Keratinocyte (primary cell): Measurements from ENCODE around the gene OLFML2A. TPM values are rescaled to one million over a fixed set of nuclear protein-coding genes. Genes with fewer than 3 reads are reported as not detected.

ENCODE experiments used
- DNase-seq: peaks from one replicate; pipeline ENCODE4 v3.0.0-alpha.2; 2011; ENCODE audit warnings: low read depth, missing footprints, low spot score
- FAIRE-seq: peaks from 2 replicates; lab custom pipeline; 2011; peaks lifted over from hg19 to GRCh38; lab: Jason Lieb, UNC
- H2AFZ ChIP-seq: 2 replicates; pipeline ENCODE4 v1.6.0; 2012; ENCODE audit warnings: low read length, control low read depth, inconsistent platforms; ENCODE audit not compliant: control insufficient read depth
- H3K27ac ChIP-seq: 2 replicates; pipeline ENCODE4 v1.5.1; 2011; ENCODE audit warnings: low read length; ENCODE audit not compliant: control insufficient read depth, insufficient read depth
- H3K27me3 ChIP-seq: 3 replicates; pipeline ENCODE4 v1.6.0; 2011; ENCODE audit warnings: low read length; ENCODE audit not compliant: control insufficient read depth, insufficient read depth; ENCODE audit errors: extremely low read depth
- H3K36me3 ChIP-seq, 2 experiments: 2 replicates in 1 of 2; 3 replicates in 1 of 2; pipeline ENCODE4 v1.5.1; 2011; ENCODE audit warnings: low read length in 2 of 2, mild to moderate bottlenecking in 1 of 2; ENCODE audit not compliant: control insufficient read depth in 2 of 2, insufficient read depth in 2 of 2; ENCODE audit errors: extremely low read depth in 1 of 2
- H3K4me1 ChIP-seq: 3 replicates; pipeline ENCODE4 v1.5.1; 2011; ENCODE audit warnings: low read length; ENCODE audit not compliant: control insufficient read depth, insufficient read depth; ENCODE audit errors: extremely low read depth
- H3K4me2 ChIP-seq: 3 replicates; pipeline ENCODE4 v1.6.0; 2011; ENCODE audit warnings: low read depth, low read length; ENCODE audit not compliant: control insufficient read depth, insufficient read depth; ENCODE audit errors: extremely low read depth
- H3K4me3 ChIP-seq, 3 experiments: fragments of 200-600 bp in 1 of 3; sonication (generic) in 1 of 3; 2 replicates in 2 of 3; 3 replicates in 1 of 3; pipeline ENCODE4 v1.5.1; 2011 to 2016; ENCODE audit warnings: low read length in 3 of 3, mild to moderate bottlenecking in 3 of 3, control low read depth in 2 of 3, inconsistent platforms in 1 of 3, low read depth in 1 of 3, mixed read lengths in 1 of 3, mixed run types in 1 of 3, moderate library complexity in 1 of 3; ENCODE audit not compliant: control insufficient read depth in 2 of 3, insufficient read depth in 2 of 3; ENCODE audit errors: extremely low read depth in 1 of 3
- H3K79me2 ChIP-seq: 2 replicates; pipeline ENCODE4 v1.6.0; 2012; ENCODE audit warnings: low read length; ENCODE audit not compliant: control insufficient read depth, insufficient read depth
- H3K9ac ChIP-seq: 3 replicates; pipeline ENCODE4 v1.6.0; 2011; ENCODE audit warnings: low read length; ENCODE audit not compliant: control insufficient read depth, insufficient read depth; ENCODE audit errors: extremely low read depth
- H3K9me1 ChIP-seq: 3 replicates; pipeline ENCODE4 v1.6.0; 2011; ENCODE audit warnings: low read length; ENCODE audit not compliant: control insufficient read depth, insufficient read depth; ENCODE audit errors: extremely low read depth
- H3K9me3 ChIP-seq: 2 replicates; pipeline ENCODE4 v1.5.1; 2012; ENCODE audit warnings: low read depth, low read length; ENCODE audit not compliant: control insufficient read depth
- H4K20me1 ChIP-seq: 3 replicates; pipeline ENCODE4 v1.6.0; 2011; ENCODE audit warnings: low read length; ENCODE audit not compliant: control insufficient read depth, insufficient read depth; ENCODE audit errors: extremely low read depth
- CTCF ChIP-seq, 3 experiments: IDR thresholded peaks in 1 of 3; conservative IDR thresholded peaks in 1 of 3; optimal IDR thresholded peaks in 1 of 3; 2 replicates in 2 of 3; 3 replicates in 1 of 3; pipeline versions ENCODE3 to v1.5.1; 2011; ENCODE audit warnings: low read length in 3 of 3, mild to moderate bottlenecking in 3 of 3, moderate library complexity in 2 of 3, control low read depth in 1 of 3, inconsistent platforms in 1 of 3; ENCODE audit not compliant: insufficient read depth in 2 of 3; ENCODE audit errors: extremely low read depth in 1 of 3
- EZH2 ChIP-seq: IDR thresholded peaks from one replicate; pipeline ENCODE4 v1.6.1; 2012; ENCODE audit warnings: inconsistent platforms, mild to moderate bottlenecking, low read length, moderate library complexity
- dilution Hi-C: fragments of 300-500 bp; cut with MboI; formaldehyde crosslinking; loops from one replicate; pipeline ENCODE4 v1.7.0; 2020; ENCODE audit warnings: low sequenced_read_pairs; ENCODE audit not compliant: extremely low pct_ligation_motif_present
- polyA plus RNA-seq, 5 experiments: library from polyadenylated mRNA; depleted of rRNA in 3 of 5; stranded (reverse) in 3 of 5; stranded (forward) in 1 of 5; unstranded in 1 of 5; fragments of >200 nt; gene quantifications; 1 replicate in 1 of 5; 2 replicates in 3 of 5; 3 replicates in 1 of 5; pipeline versions ENCODE4 v1.2.1 to v1.2.3, GENCODE V29; 2011 to 2012; ENCODE audit warnings: missing spikeins in 2 of 5, low read depth in 1 of 5, low replicate concordance in 1 of 5

Gene OLFML2A
- polyA plus RNA-seq, 1 donor (not counting 4 experiments of a cell fraction or from before 2014, with no cell fraction given), result 1.1 TPM

GRCh38 chr9:124766326-124766725 is 10.6 kb upstream of the OLFML2A start:
- no peaks in the 10 kb centered on the region for H3K27me3 ChIP-seq
- no peaks in the 10 kb centered on the region for H3K9me3 ChIP-seq
- H2AFZ ChIP-seq, result no peak overlapping the region
- no peaks in the 10 kb centered on the region for H3K36me3 ChIP-seq
- FAIRE-seq (no peak), DNase-seq (no peak)
- TF ChIP-seq CTCF (optimal IDR thresholded peaks at IDR 0.05 in 1 of 3, IDR thresholded peaks at IDR 0.05 in 1 of 3, conservative IDR thresholded peaks at IDR 0.05 in 1 of 3; ENCODE audit: extremely low read depth in 1 of 3, insufficient read depth in 2 of 3, low read length in 3 of 3) (no peak), EZH2 (no peak)
- H3K4me2 ChIP-seq, result no peak overlapping the region
- H3K27ac ChIP-seq, result no peak overlapping the region
- peaks cover 7% of the 10 kb centered on the region for H3K4me1 ChIP-seq
- no peaks in the 10 kb centered on the region for H3K9me1 ChIP-seq
- H3K9ac ChIP-seq, result no peak overlapping the region
- peaks cover 1% of the 10 kb centered on the region for H3K79me2 ChIP-seq
- H3K4me3 ChIP-seq, result no peak overlapping the region
- H4K20me1 ChIP-seq, result no peaks in the 10 kb centered on the region
- dilution Hi-C loops, result no loop called here

GRCh38 chr9:124766815-124767554 is 9.9 kb upstream of the OLFML2A start:
- no peaks in the 10 kb centered on the region for H4K20me1 ChIP-seq
- H3K9me3 ChIP-seq, result no peaks in the 10 kb centered on the region
- H3K27me3 ChIP-seq, result no peaks in the 10 kb centered on the region
- FAIRE-seq, result no peak
- DNase-seq, result no peak
- H2AFZ ChIP-seq, result no peak overlapping the region
- H3K4me1 ChIP-seq, result peaks cover 7% of the 10 kb centered on the region
- TF ChIP-seq CTCF (optimal IDR thresholded peaks at IDR 0.05 in 1 of 3, IDR thresholded peaks at IDR 0.05 in 1 of 3, conservative IDR thresholded peaks at IDR 0.05 in 1 of 3; ENCODE audit: extremely low read depth in 1 of 3, insufficient read depth in 2 of 3, low read length in 3 of 3) (peak in 1 of 3 experiments; percentile 30), EZH2 (no peak)
- dilution Hi-C loops, result no loop called here
- H3K4me3 ChIP-seq, result no peak overlapping the region
- H3K27ac ChIP-seq, result no peak overlapping the region
- H3K9ac ChIP-seq, result no peak overlapping the region
- no peaks in the 10 kb centered on the region for H3K9me1 ChIP-seq
- no peak overlapping the region for H3K4me2 ChIP-seq
- H3K79me2 ChIP-seq, result peaks cover 1% of the 10 kb centered on the region
- H3K36me3 ChIP-seq, result no peaks in the 10 kb centered on the region
